GM21529 (cell line): Measurements from ENCODE around the gene MPG.

Experiments used
- ATAC-seq: cut with Tn5 transposase; IDR thresholded peaks from one replicate; pipeline ENCODE4 v1.9.1; 2021; ENCODE audit not compliant: unreplicated experiment

The MPG gene

GRCh38 chr16:65745-66144, 12.3 kb upstream of the MPG start:
- no peak for ATAC-seq

- no peak for ATAC-seq
These were observed 11.5 kb upstream of the MPG start for GRCh38 chr16:66309-67182.

- no peak for ATAC-seq
These were observed 10.7 kb upstream of the MPG start for GRCh38 chr16:67183-67791.

- no peak for ATAC-seq
These were observed 9.9 kb upstream of the MPG start for GRCh38 chr16:67884-68789.

- no peak for ATAC-seq
These were observed 8.8 kb upstream of the MPG start for GRCh38 chr16:69181-69580.

- ATAC-seq: no peak
These were observed 6.8 kb upstream of the MPG start for GRCh38 chr16:71210-71539.

- no peak for ATAC-seq
These were observed 6.3 kb upstream of the MPG start for GRCh38 chr16:71540-72401.

GRCh38 chr16:72561-73548, 5.2 kb upstream of the MPG start, which contains the start of gene RHBDF1:
TSS of gene RHBDF1 (minus strand) at chr16:72631. CDS start at chr16:65015, 7,616 bp downstream.
- ATAC-seq: no peak

GRCh38 chr16:74051-74746, 3.8 kb upstream of the MPG start:
- no peak for ATAC-seq

GRCh38 chr16:74747-75334, 3.2 kb upstream of the MPG start:
- no peak for ATAC-seq

- ATAC-seq: no peak
These were observed 2.2 kb upstream of the MPG start for GRCh38 chr16:75580-76501.

GRCh38 chr16:76535-77272, 1.3 kb upstream of the MPG start:
- no peak for ATAC-seq

GRCh38 chr16:77273-77806, 685 bp upstream of the MPG start:
- peak; percentile 34 for ATAC-seq

- ATAC-seq: no peak
These were observed 572 bp downstream of the MPG start for GRCh38 chr16:78444-79150.

GRCh38 chr16:79151-80054, 1.4 kb downstream of the MPG start:
- ATAC-seq: no peak
